Smooth muscle cell (in vitro differentiated cells): ENCODE results near the gene MARCHF9. TPM values are rescaled to one million over a fixed set of nuclear protein-coding genes. Genes with fewer than 3 reads are reported as not detected.

Experiments used
- DNase-seq: peaks from one replicate; lab custom pipeline; 2025; ENCODE audit not compliant: unreplicated experiment; lab: John Stamatoyannopoulos, UW
- H2AFZ ChIP-seq: fragments of 200-600 bp; sonication (generic); 2 replicates; pipeline ENCODE4 v1.6.0; 2016; ENCODE audit warnings: antibody characterized with exemption, low read depth, mild to moderate bottlenecking
- H3F3A ChIP-seq: fragments of 200-600 bp; sonication (generic); 2 replicates; pipeline ENCODE4 v1.6.0; 2017; ENCODE audit warnings: antibody characterized with exemption, low read depth
- H3K27ac ChIP-seq: fragments of 200-600 bp; sonication (generic); 2 replicates; pipeline ENCODE4 v1.5.1; 2016; ENCODE audit warnings: low read depth, mild to moderate bottlenecking
- H3K27me3 ChIP-seq: fragments of 200-600 bp; sonication (generic); 2 replicates; pipeline ENCODE4 v1.6.1; 2016; ENCODE audit warnings: low read depth, mild to moderate bottlenecking
- H3K36me3 ChIP-seq: fragments of 200-600 bp; sonication (generic); 2 replicates; pipeline ENCODE4 v1.5.1; 2016; ENCODE audit warnings: low read depth
- H3K4me1 ChIP-seq: fragments of 200-600 bp; sonication (generic); 2 replicates; pipeline ENCODE4 v1.5.1; 2016; ENCODE audit warnings: low read depth
- H3K4me2 ChIP-seq: fragments of 200-600 bp; sonication (generic); 2 replicates; pipeline ENCODE4 v1.6.0; 2016; ENCODE audit warnings: mild to moderate bottlenecking
- H3K4me3 ChIP-seq: fragments of 200-600 bp; sonication (generic); 2 replicates; pipeline ENCODE4 v1.5.1; 2016; ENCODE audit warnings: mild to moderate bottlenecking
- H3K79me2 ChIP-seq: fragments of 200-600 bp; sonication (generic); 2 replicates; pipeline ENCODE4 v1.6.0; 2016; ENCODE audit warnings: low read depth, mild to moderate bottlenecking
- H3K9ac ChIP-seq: fragments of 200-600 bp; sonication (generic); 2 replicates; pipeline ENCODE4 v1.6.0; 2016; ENCODE audit warnings: low read depth
- H3K9me3 ChIP-seq: fragments of 200-600 bp; sonication (generic); replicated peaks from 2 replicates; pipeline ENCODE4 v1.5.1; 2016; ENCODE audit warnings: low read depth
- H4K20me1 ChIP-seq: fragments of 200-600 bp; sonication (generic); 2 replicates; pipeline ENCODE4 v1.6.0; 2016; ENCODE audit warnings: low read depth
- CTCF ChIP-seq: fragments of 200-600 bp; sonication (generic); IDR thresholded peaks from 2 replicates; pipeline ENCODE4 v1.5.1; 2017; ENCODE audit warnings: borderline replicate concordance, mild to moderate bottlenecking, antibody characterized with exemption; ENCODE audit not compliant: insufficient read depth, poor library complexity, severe bottlenecking
- WGBS: methylation state at CpG from one replicate; pipeline ENCODE4 v1.1.7; 2016; ENCODE audit warnings: low lambda C conversion rate; 5-methylcytosine and 5-hydroxymethylcytosine counted together
- polyA plus RNA-seq: library from polyadenylated mRNA; unstranded; fragments of >200 nt; fragmentation: Nextera tagmentation; extraction: Ambion mirVana; gene quantifications from 2 replicates; pipeline ENCODE4 v1.2.1, GENCODE V29; 2016
- total RNA-seq: library from RNA; depleted of rRNA; stranded (reverse); fragments of >200 nt; gene quantifications from 2 replicates; pipeline ENCODE4 v1.2.3, GENCODE V29; 2014

Gene MARCHF9
- total and polyA plus RNA-seq, 2 experiments from 2014 or later, result 3.7 to 8.6 TPM

- no peak overlapping the region for H3K9ac ChIP-seq
- H3K4me3 ChIP-seq, result peak overlapping the region; percentile 46
- no peaks in the 10 kb centered on the region for H3K9me3 ChIP-seq
- H3K27ac ChIP-seq, result no peak overlapping the region
- no peak overlapping the region for H2AFZ ChIP-seq
- WGBS, result 2% methylated on average over 44 of the region's 110 CpGs
- H3K27me3 ChIP-seq, result peaks cover 100% of the 10 kb centered on the region
- peak; percentile 31 for TF ChIP-seq CTCF
- no peaks in the 10 kb centered on the region for H3F3A ChIP-seq
- no peak for DNase-seq
- H3K36me3 ChIP-seq, result no peaks in the 10 kb centered on the region
- H4K20me1 ChIP-seq, result no peaks in the 10 kb centered on the region
- H3K4me1 ChIP-seq, result peaks cover 17% of the 10 kb centered on the region
- H3K4me2 ChIP-seq, result peak overlapping the region; percentile 87
- no peaks in the 10 kb centered on the region for H3K79me2 ChIP-seq
Observed at GRCh38 chr12:57737467-57738460, 17.1 kb upstream of the MARCHF9 start.

- Histone ChIP-seq H3K4me3 (peak within 1 kb of the TSS; percentile 46), H4K20me1 (no peaks in the 10 kb centered on the region), H3K4me1 (peaks cover 17% of the 10 kb centered on the region), H3K9ac (no peak within 1 kb of the TSS), H3F3A (no peaks in the 10 kb centered on the region), H3K36me3 (no peaks in the 10 kb centered on the region), H3K79me2 (no peaks in the 10 kb centered on the region), H3K27me3 (peaks cover 95% of the 10 kb centered on the region), H3K4me2 (peak within 1 kb of the TSS; percentile 87), H3K27ac (no peak within 1 kb of the TSS), H2AFZ (no peak within 1 kb of the TSS), H3K9me3 (no peaks in the 10 kb centered on the region)
- WGBS, result 3% methylated on average over 7 of the region's 36 CpGs
- no peak for TF ChIP-seq CTCF
- no peak for DNase-seq
Observed at GRCh38 chr12:57738661-57739237, 16.2 kb upstream of the MARCHF9 start, which contains the start of gene AGAP2. AGAP2 (minus strand) TSS chr12:57738742; CDS start chr12:57738246, 496 bp downstream.

GRCh38 chr12:57739387-57739786 is 15.5 kb upstream of the MARCHF9 start:
- peaks cover 88% of the 10 kb centered on the region for H3K27me3 ChIP-seq
- H3K4me3 ChIP-seq, result no peak overlapping the region
- H3K4me2 ChIP-seq, result no peak overlapping the region
- no peaks in the 10 kb centered on the region for H3K79me2 ChIP-seq
- no peak overlapping the region for H3K27ac ChIP-seq
- H3F3A ChIP-seq, result no peaks in the 10 kb centered on the region
- H3K36me3 ChIP-seq, result no peaks in the 10 kb centered on the region
- peaks cover 17% of the 10 kb centered on the region for H3K4me1 ChIP-seq
- no peaks in the 10 kb centered on the region for H4K20me1 ChIP-seq
- no peak overlapping the region for H2AFZ ChIP-seq
- no peak overlapping the region for H3K9ac ChIP-seq
- H3K9me3 ChIP-seq, result no peaks in the 10 kb centered on the region
- 41% methylated on average over 7 of the region's 7 CpGs for WGBS
- no peak for TF ChIP-seq CTCF
- no peak for DNase-seq
